ENCODE measurements around the gene RAD51AP2.

GRCh38 chr2:17461087-17461475 is 57.2 kb downstream of the RAD51AP2 start:
- TF ChIP-seq POLR2A (IDR thresholded peaks at IDR 0.05; ENCODE audit: low read length) (no peak), GATA1 (IDR thresholded peaks at IDR 0.05; ENCODE audit: low read depth, low read length) (no peak)

Measured in erythroblast (primary cell).